Subcutaneous abdominal adipose tissue (tissue), 5 donors: Measurements from ENCODE around the gene LCA5L.
"Not testable (repeated sequence)": the region's sequence is repeated elsewhere in the genome, so short reads cannot be mapped to it uniquely, and the experiment has no call there.

Source experiments
- H3K27ac ChIP-seq: one replicate; pipeline ENCODE4 v1.7.0; 2013; ENCODE audit warnings: low read depth, mild to moderate bottlenecking, inconsistent platforms, low read length, moderate library complexity
- H3K27me3 ChIP-seq, 5 donors: one replicate each; pipeline ENCODE4 v1.7.0; 2013; ENCODE audit warnings: low read length in 5 of 5, inconsistent platforms in 1 of 5; ENCODE audit not compliant: control insufficient read depth in 5 of 5, insufficient read depth in 4 of 5
- H3K36me3 ChIP-seq, 5 donors: one replicate each; pipeline ENCODE4 v1.7.0; 2013; ENCODE audit warnings: low read length in 5 of 5; ENCODE audit not compliant: control insufficient read depth in 5 of 5, insufficient read depth in 5 of 5
- H3K4me1 ChIP-seq, 5 donors: one replicate each; pipeline ENCODE4 v1.7.0; 2013; ENCODE audit warnings: low read length in 5 of 5, mild to moderate bottlenecking in 3 of 5, moderate library complexity in 1 of 5; ENCODE audit not compliant: control insufficient read depth in 5 of 5, insufficient read depth in 5 of 5
- H3K4me3 ChIP-seq, 5 donors: one replicate each; pipeline ENCODE4 v1.7.0; 2013; ENCODE audit warnings: low read length in 5 of 5, low read depth in 1 of 5
- H3K9ac ChIP-seq, 5 donors: one replicate each; pipeline ENCODE4 v1.7.0; 2013; ENCODE audit warnings: low read length in 5 of 5, mild to moderate bottlenecking in 4 of 5, moderate library complexity in 3 of 5
- H3K9me3 ChIP-seq, 5 donors: one replicate each; pipeline ENCODE4 v1.7.0; 2013; ENCODE audit warnings: low read length in 5 of 5; ENCODE audit not compliant: control insufficient read depth in 5 of 5
- donor health status: healthy.
- donor health status: healthy.
- donor health status: healthy.
- donor health status: healthy.
- donor health status: healthy.

Gene LCA5L

GRCh38 chr21:39430457-39430856 is 15.1 kb downstream of the LCA5L start:
- H3K4me3 ChIP-seq = no peak overlapping the region
- no peaks in the 10 kb centered on the region for H3K27me3 ChIP-seq
- no peaks in the 10 kb centered on the region for H3K36me3 ChIP-seq

GRCh38 chr21:39430016-39430415 is 15.6 kb downstream of the LCA5L start:
- Histone ChIP-seq H3K27ac (no peak overlapping the region), H3K4me1 (no peaks in the 10 kb centered on the region), H3K27me3 (no peaks in the 10 kb centered on the region), H3K9ac (no peak overlapping the region), H3K9me3 (no peaks in the 10 kb centered on the region), H3K36me3 (no peaks in the 10 kb centered on the region), H3K4me3 (no peak overlapping the region)

More at GRCh38 chr21:39430457-39430856, 15.1 kb downstream of the LCA5L start:
- Histone ChIP-seq H3K27ac (no peak overlapping the region), H3K4me1 (no peaks in the 10 kb centered on the region), H3K9me3 (no peaks in the 10 kb centered on the region), H3K9ac (no peak overlapping the region)

- H3K4me3 ChIP-seq = no peak overlapping the region
- no peaks in the 10 kb centered on the region for H3K9me3 ChIP-seq
- H3K27me3 ChIP-seq = no peaks in the 10 kb centered on the region
- H3K27ac ChIP-seq = no peak overlapping the region
- H3K9ac ChIP-seq = no peak overlapping the region
- no peaks in the 10 kb centered on the region for H3K36me3 ChIP-seq
- H3K4me1 ChIP-seq = no peaks in the 10 kb centered on the region
These were observed 16.1 kb downstream of the LCA5L start for GRCh38 chr21:39429445-39429844.

- H3K27ac ChIP-seq = no peak overlapping the region
- H3K9me3 ChIP-seq = no peaks in the 10 kb centered on the region
- no peak overlapping the region for H3K4me3 ChIP-seq
- no peaks in the 10 kb centered on the region for H3K4me1 ChIP-seq
- no peaks in the 10 kb centered on the region for H3K36me3 ChIP-seq
- no peaks in the 10 kb centered on the region for H3K27me3 ChIP-seq
- no peak overlapping the region for H3K9ac ChIP-seq
These were observed 22.9 kb downstream of the LCA5L start for GRCh38 chr21:39422527-39423241.

GRCh38 chr21:39419204-39419603 is 26.4 kb downstream of the LCA5L start:
- not testable (repeated sequence) for H3K4me3 ChIP-seq, H3K4me1 ChIP-seq, H3K9me3 ChIP-seq, H3K27me3 ChIP-seq, H3K27ac ChIP-seq, H3K9ac ChIP-seq, H3K36me3 ChIP-seq

- Histone ChIP-seq H3K9me3 (peaks cover 0 to 6% (median 5%) of the 10 kb centered on the region in 5 donors), H3K4me1 (no peaks in the 10 kb centered on the region), H3K9ac (no peak overlapping the region), H3K36me3 (peaks cover 15 to 24% (median 18%) of the 10 kb centered on the region in 5 donors), H3K27ac (no peak overlapping the region), H3K4me3 (no peak overlapping the region), H3K27me3 (no peaks in the 10 kb centered on the region)
These were observed 39.5 kb downstream of the LCA5L start for GRCh38 chr21:39406065-39406464.

- H3K9ac ChIP-seq = no peak overlapping the region
- peaks cover 0 to 3% (median 0%) of the 10 kb centered on the region in 5 donors for H3K4me1 ChIP-seq
- H3K27ac ChIP-seq = no peak overlapping the region
- no peaks in the 10 kb centered on the region for H3K27me3 ChIP-seq
- no peak overlapping the region for H3K4me3 ChIP-seq
- peaks cover 5 to 22% (median 21%) of the 10 kb centered on the region in 5 donors for H3K36me3 ChIP-seq
- H3K9me3 ChIP-seq = no peaks in the 10 kb centered on the region
These were observed 45.4 kb downstream of the LCA5L start for GRCh38 chr21:39400173-39400572.

GRCh38 chr21:39397646-39398385 is 47.8 kb downstream of the LCA5L start:
- Histone ChIP-seq H3K9ac (no peak overlapping the region), H3K4me3 (no peak overlapping the region), H3K27me3 (no peaks in the 10 kb centered on the region), H3K4me1 (peaks cover 0 to 3% (median 0%) of the 10 kb centered on the region in 5 donors), H3K9me3 (no peaks in the 10 kb centered on the region), H3K27ac (no peak overlapping the region), H3K36me3 (peaks cover 10 to 43% (median 33%) of the 10 kb centered on the region in 5 donors)

GRCh38 chr21:39392981-39393380 is 52.6 kb downstream of the LCA5L start:
- H3K27ac ChIP-seq = no peak overlapping the region
- peaks cover 13 to 53% (median 48%) of the 10 kb centered on the region in 5 donors for H3K36me3 ChIP-seq
- H3K9me3 ChIP-seq = no peaks in the 10 kb centered on the region
- no peak overlapping the region for H3K4me3 ChIP-seq
- H3K27me3 ChIP-seq = no peaks in the 10 kb centered on the region
- no peak overlapping the region for H3K9ac ChIP-seq
- H3K4me1 ChIP-seq = peaks cover 0 to 11% (median 10%) of the 10 kb centered on the region in 5 donors

GRCh38 chr21:39390212-39390765 is 55.3 kb downstream of the LCA5L start:
- H3K27ac ChIP-seq = no peak overlapping the region
- H3K4me3 ChIP-seq = no peak overlapping the region
- no peaks in the 10 kb centered on the region for H3K9me3 ChIP-seq
- H3K27me3 ChIP-seq = no peaks in the 10 kb centered on the region
- no peak overlapping the region for H3K9ac ChIP-seq
- peaks cover 7 to 39% (median 33%) of the 10 kb centered on the region in 5 donors for H3K36me3 ChIP-seq
- H3K4me1 ChIP-seq = peaks cover 0 to 32% (median 30%) of the 10 kb centered on the region in 5 donors
